ENCODE results near the gene ROR2. TPM values are rescaled to one million over a fixed set of nuclear protein-coding genes. Genes with fewer than 3 reads are reported as not detected.

Gene ROR2
- total RNA-seq, 1 experiment from 2014 or later = not detected

- no peak for DNase-seq
- ChIA-PET CTCF (no interaction called here), POLR2A (ENCODE audit: unreplicated experiment) (no interaction called here)
- no peaks in the 10 kb centered on the region for H4K20me1 ChIP-seq (ENCODE audit: low read length)
- no peaks in the 10 kb centered on the region for H3F3A ChIP-seq (ENCODE audit: low read length, unreplicated experiment)
- no peak overlapping the region for H3K4me3 ChIP-seq (ENCODE audit: low read length)
- no peak overlapping the region for H3K4me2 ChIP-seq (ENCODE audit: low read length)
- H3K4me1 ChIP-seq (ENCODE audit: insufficient read depth, low read length) = no peaks in the 10 kb centered on the region
- no peak overlapping the region for H3K27ac ChIP-seq (ENCODE audit: low read length)
- no peak for TF ChIP-seq EZH2 (IDR thresholded peaks at IDR 0.05; ENCODE audit: low read length, unreplicated experiment)
- TF ChIP-seq CTCF (conservative IDR thresholded peaks at IDR 0.05; ENCODE audit: low read depth, low read length) = no peak
- no peak for TF ChIP-seq EZH2phosphoT487 (IDR thresholded peaks at IDR 0.05; ENCODE audit: borderline replicate concordance, low read length)
- no peak overlapping the region for H2AFZ ChIP-seq (ENCODE audit: low read length)
- no peaks in the 10 kb centered on the region for H3K9me3 ChIP-seq (ENCODE audit: low read length)
- no peak overlapping the region for H3K9ac ChIP-seq (ENCODE audit: low read length)
- H3K79me2 ChIP-seq (ENCODE audit: low read length) = no peaks in the 10 kb centered on the region
- no peaks in the 10 kb centered on the region for H3K9me2 ChIP-seq (replicated peaks; ENCODE audit: low read length)
- no peaks in the 10 kb centered on the region for H3K36me3 ChIP-seq (ENCODE audit: low read depth, low read length)
- no TSS peak for BruUV-seq (replicated peaks)
- H3K27me3 ChIP-seq (ENCODE audit: low read length) = no peaks in the 10 kb centered on the region
- ATAC-seq = no peak
- intact Hi-C loops (cut with micrococcal nuclease) = no loop called here
These were observed 382.3 kb downstream of the ROR2 start for GRCh38 chr9:91567642-91568274.

- TF ChIP-seq CTCF (conservative IDR thresholded peaks at IDR 0.05; ENCODE audit: low read depth, low read length) (no peak), EZH2phosphoT487 (IDR thresholded peaks at IDR 0.05; ENCODE audit: borderline replicate concordance, low read length) (no peak), EZH2 (IDR thresholded peaks at IDR 0.05; ENCODE audit: low read length, unreplicated experiment) (no peak)
- H3K9ac ChIP-seq (ENCODE audit: low read length) = no peak overlapping the region
- H3K9me3 ChIP-seq (ENCODE audit: low read length) = no peaks in the 10 kb centered on the region
- intact Hi-C loops (cut with micrococcal nuclease) = no loop called here
- no peaks in the 10 kb centered on the region for H4K20me1 ChIP-seq (ENCODE audit: low read length)
- H2AFZ ChIP-seq (ENCODE audit: low read length) = no peak overlapping the region
- CTCF ChIA-PET = no interaction called here
- no peaks in the 10 kb centered on the region for H3K36me3 ChIP-seq (ENCODE audit: low read depth, low read length)
- ATAC-seq (no peak), DNase-seq (no peak)
- POLR2A ChIA-PET (ENCODE audit: unreplicated experiment) = no interaction called here
- no peaks in the 10 kb centered on the region for H3K79me2 ChIP-seq (ENCODE audit: low read length)
- no peak overlapping the region for H3K4me3 ChIP-seq (ENCODE audit: low read length)
- H3F3A ChIP-seq (ENCODE audit: low read length, unreplicated experiment) = no peaks in the 10 kb centered on the region
- no peaks in the 10 kb centered on the region for H3K4me1 ChIP-seq (ENCODE audit: insufficient read depth, low read length)
- H3K4me2 ChIP-seq (ENCODE audit: low read length) = no peak overlapping the region
- no peaks in the 10 kb centered on the region for H3K27me3 ChIP-seq (ENCODE audit: low read length)
- no peak overlapping the region for H3K27ac ChIP-seq (ENCODE audit: low read length)
- no peaks in the 10 kb centered on the region for H3K9me2 ChIP-seq (replicated peaks; ENCODE audit: low read length)
- BruUV-seq (replicated peaks) = no TSS peak
These were observed 385.9 kb downstream of the ROR2 start for GRCh38 chr9:91564081-91564670.

DNA sequence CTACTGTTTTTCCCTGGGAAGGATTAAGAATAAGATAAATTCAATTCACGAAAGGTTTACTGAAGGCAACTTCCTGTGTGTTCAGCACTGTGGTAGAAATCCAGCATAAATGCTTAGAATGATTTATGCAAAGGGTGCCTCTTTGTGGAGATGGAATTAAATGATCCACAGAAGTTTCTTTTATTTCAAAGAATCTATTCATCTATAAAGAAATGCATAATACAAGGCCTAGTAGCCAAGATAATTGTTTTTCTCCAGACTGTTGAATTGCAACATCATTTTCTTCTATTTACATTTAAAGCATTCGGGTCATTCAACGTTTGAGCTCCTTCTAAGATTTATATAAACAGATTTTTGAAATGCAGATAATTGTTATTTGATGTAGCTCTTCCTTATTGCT lies 387.6 kb downstream of the ROR2 start:
- DNase-seq (peak; percentile 3), ATAC-seq (no peak)
- POLR2A ChIA-PET (ENCODE audit: unreplicated experiment) = no interaction called here
- H4K20me1 ChIP-seq (ENCODE audit: low read length) = no peaks in the 10 kb centered on the region
- H3K4me1 ChIP-seq (ENCODE audit: insufficient read depth, low read length) = no peaks in the 10 kb centered on the region
- no TSS peak for BruUV-seq (replicated peaks)
- no peaks in the 10 kb centered on the region for H3K9me2 ChIP-seq (replicated peaks; ENCODE audit: low read length)
- no peak overlapping the region for H3K27ac ChIP-seq (ENCODE audit: low read length)
- no peaks in the 10 kb centered on the region for H3K27me3 ChIP-seq (ENCODE audit: low read length)
- intact Hi-C loops (cut with micrococcal nuclease) = no loop called here
- H3K4me3 ChIP-seq (ENCODE audit: low read length) = no peak overlapping the region
- CTCF ChIA-PET = interaction anchor here (0.6 kb wide), 1 partner anchor 86 kb away, joined by 3 read pairs; no protein-coding TSS in a partner anchor
- H2AFZ ChIP-seq (ENCODE audit: low read length) = no peak overlapping the region
- no peaks in the 10 kb centered on the region for H3F3A ChIP-seq (ENCODE audit: low read length, unreplicated experiment)
- TF ChIP-seq CTCF (conservative IDR thresholded peaks at IDR 0.05; ENCODE audit: low read depth, low read length) (no peak), EZH2phosphoT487 (IDR thresholded peaks at IDR 0.05; ENCODE audit: borderline replicate concordance, low read length) (no peak), EZH2 (IDR thresholded peaks at IDR 0.05; ENCODE audit: low read length, unreplicated experiment) (no peak)
- H3K4me2 ChIP-seq (ENCODE audit: low read length) = no peak overlapping the region
- H3K9ac ChIP-seq (ENCODE audit: low read length) = no peak overlapping the region
- H3K79me2 ChIP-seq (ENCODE audit: low read length) = no peaks in the 10 kb centered on the region
- H3K36me3 ChIP-seq (ENCODE audit: low read depth, low read length) = no peaks in the 10 kb centered on the region
- H3K9me3 ChIP-seq (ENCODE audit: low read length) = no peaks in the 10 kb centered on the region

All from PC-3 (cell line).